Brain microvascular endothelial cell (primary cell): ENCODE data around the gene PMEPA1.

Source experiments
- DNase-seq: peaks from one replicate; pipeline ENCODE4 v3.0.0-alpha.2; 2020
- H3K27ac ChIP-seq: fragments of 250-450 bp; sonication (Bioruptor Pico); 2 replicates; pipeline ENCODE4 v1.5.1; 2020; ENCODE audit warnings: mild to moderate bottlenecking, moderate library complexity
- H3K27me3 ChIP-seq: fragments of 250-450 bp; sonication (Bioruptor Pico); replicated peaks from 2 replicates; pipeline ENCODE4 v1.5.1; 2020; ENCODE audit warnings: mild to moderate bottlenecking
- H3K36me3 ChIP-seq: fragments of 250-450 bp; sonication (Bioruptor Pico); replicated peaks from 2 replicates; pipeline ENCODE4 v1.5.1; 2020; ENCODE audit warnings: mild to moderate bottlenecking
- H3K4me3 ChIP-seq: 2 replicates; pipeline ENCODE4 v1.5.1; 2011; ENCODE audit warnings: low read depth, mild to moderate bottlenecking, control low read depth, low read length, moderate library complexity
- in situ Hi-C: cut with HindIII; loops from 2 replicates; pipeline ENCODE4 v1.10.0; 2017; ENCODE audit warnings: low sequenced_read_pairs, low pct_ligation_motif_present
- TF ChIP-seq, protein P1 (sequence below): IDR thresholded peaks from 2 replicates; pipeline ENCODE4 v1.5.1; 2011; ENCODE audit warnings: low read depth, mild to moderate bottlenecking, moderate library complexity, low read length, control low read depth, inconsistent platforms; ENCODE audit errors: missing control alignments

Gene PMEPA1

DNA sequence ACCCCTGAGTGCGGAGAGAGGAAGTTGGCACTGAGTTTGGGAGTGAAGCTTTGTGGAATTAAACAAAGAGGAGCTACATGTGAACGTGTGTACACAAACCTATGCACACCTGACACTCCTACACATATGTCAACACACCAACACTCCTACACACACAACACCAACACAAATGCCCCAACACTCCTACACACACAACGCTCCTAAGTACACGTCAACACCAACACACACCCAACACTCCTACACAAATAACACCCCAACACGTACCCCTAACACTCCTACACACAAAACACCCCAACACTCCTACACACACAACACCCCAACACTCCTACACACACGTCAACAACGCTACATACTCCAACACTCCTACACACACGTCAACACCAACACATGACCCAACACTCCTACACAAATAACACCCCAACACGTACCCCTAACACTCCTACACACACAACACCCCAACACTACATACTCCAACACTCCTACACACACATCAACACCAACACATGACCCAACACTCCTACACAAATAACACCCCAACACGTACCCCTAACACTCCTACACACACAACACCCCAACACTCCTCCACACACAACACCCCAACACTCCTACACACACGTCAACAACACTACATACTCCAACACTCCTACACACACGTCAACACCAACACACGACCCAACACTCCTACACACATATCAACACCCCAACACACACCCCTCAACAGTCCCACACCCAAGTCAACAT is 49.5 kb downstream of the PMEPA1 start:
- TF ChIP-seq, protein P1, sequence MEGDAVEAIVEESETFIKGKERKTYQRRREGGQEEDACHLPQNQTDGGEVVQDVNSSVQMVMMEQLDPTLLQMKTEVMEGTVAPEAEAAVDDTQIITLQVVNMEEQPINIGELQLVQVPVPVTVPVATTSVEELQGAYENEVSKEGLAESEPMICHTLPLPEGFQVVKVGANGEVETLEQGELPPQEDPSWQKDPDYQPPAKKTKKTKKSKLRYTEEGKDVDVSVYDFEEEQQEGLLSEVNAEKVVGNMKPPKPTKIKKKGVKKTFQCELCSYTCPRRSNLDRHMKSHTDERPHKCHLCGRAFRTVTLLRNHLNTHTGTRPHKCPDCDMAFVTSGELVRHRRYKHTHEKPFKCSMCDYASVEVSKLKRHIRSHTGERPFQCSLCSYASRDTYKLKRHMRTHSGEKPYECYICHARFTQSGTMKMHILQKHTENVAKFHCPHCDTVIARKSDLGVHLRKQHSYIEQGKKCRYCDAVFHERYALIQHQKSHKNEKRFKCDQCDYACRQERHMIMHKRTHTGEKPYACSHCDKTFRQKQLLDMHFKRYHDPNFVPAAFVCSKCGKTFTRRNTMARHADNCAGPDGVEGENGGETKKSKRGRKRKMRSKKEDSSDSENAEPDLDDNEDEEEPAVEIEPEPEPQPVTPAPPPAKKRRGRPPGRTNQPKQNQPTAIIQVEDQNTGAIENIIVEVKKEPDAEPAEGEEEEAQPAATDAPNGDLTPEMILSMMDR: no peak
- Histone ChIP-seq H3K27me3 (no peaks in the 10 kb centered on the region), H3K36me3 (peaks cover 24% of the 10 kb centered on the region), H3K4me3 (no peak overlapping the region), H3K27ac (no peak overlapping the region)
- in situ Hi-C loops: no loop called here
- no peak for DNase-seq

- no peak overlapping the region for H3K4me3 ChIP-seq
- no peak overlapping the region for H3K27ac ChIP-seq
- DNase-seq: no peak
- H3K27me3 ChIP-seq: no peaks in the 10 kb centered on the region
- peaks cover 24% of the 10 kb centered on the region for H3K36me3 ChIP-seq
- TF ChIP-seq, protein P1: no peak
- in situ Hi-C loops: no loop called here
Observed at GRCh38 chr20:57659517-57660180, 50.2 kb downstream of the PMEPA1 start.

DNA sequence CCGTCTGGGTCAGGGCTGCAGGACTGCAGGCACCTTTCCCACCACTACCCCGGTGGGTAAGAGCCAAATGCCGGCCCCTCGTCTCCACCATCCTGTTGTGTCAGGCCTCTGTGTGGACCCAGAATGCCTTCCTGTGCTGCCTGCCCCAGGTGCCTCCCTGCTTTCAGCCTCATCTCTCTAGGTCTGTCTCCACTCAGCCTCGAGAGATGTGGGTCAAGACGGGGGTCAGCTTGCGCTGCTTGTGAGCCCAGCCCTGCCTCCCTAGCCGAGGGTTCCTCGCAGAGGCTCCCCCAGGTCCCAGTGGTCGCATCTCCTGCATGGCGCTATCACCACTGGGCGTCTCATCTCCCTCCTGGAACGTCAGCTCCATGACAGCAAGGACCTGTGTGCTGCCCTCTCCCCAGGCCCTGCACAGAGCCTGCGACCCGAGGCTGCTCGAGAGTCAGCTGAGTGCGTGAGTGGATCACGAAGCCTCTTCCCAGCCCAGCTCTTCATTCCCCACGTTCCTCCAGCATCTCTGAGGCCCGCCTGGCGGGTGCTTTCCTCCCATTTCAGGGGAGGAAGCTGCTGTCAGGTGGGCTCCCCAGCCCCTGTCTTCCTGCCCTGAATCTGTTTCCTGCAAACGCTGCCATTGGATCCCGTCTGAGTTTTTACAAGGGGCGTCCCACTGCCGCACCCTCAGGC is 50.8 kb downstream of the PMEPA1 start:
- TF ChIP-seq, protein P1: no peak
- Histone ChIP-seq H3K27me3 (no peaks in the 10 kb centered on the region), H3K36me3 (peaks cover 24% of the 10 kb centered on the region), H3K4me3 (no peak overlapping the region), H3K27ac (no peak overlapping the region)
- in situ Hi-C loops: no loop called here
- DNase-seq: no peak

GRCh38 chr20:57658447-57658832 is 51.4 kb downstream of the PMEPA1 start:
- no peak overlapping the region for H3K27ac ChIP-seq
- TF ChIP-seq, protein P1: no peak
- in situ Hi-C loops: no loop called here
- H3K27me3 ChIP-seq: no peaks in the 10 kb centered on the region
- DNase-seq: no peak
- peaks cover 24% of the 10 kb centered on the region for H3K36me3 ChIP-seq
- no peak overlapping the region for H3K4me3 ChIP-seq

DNA sequence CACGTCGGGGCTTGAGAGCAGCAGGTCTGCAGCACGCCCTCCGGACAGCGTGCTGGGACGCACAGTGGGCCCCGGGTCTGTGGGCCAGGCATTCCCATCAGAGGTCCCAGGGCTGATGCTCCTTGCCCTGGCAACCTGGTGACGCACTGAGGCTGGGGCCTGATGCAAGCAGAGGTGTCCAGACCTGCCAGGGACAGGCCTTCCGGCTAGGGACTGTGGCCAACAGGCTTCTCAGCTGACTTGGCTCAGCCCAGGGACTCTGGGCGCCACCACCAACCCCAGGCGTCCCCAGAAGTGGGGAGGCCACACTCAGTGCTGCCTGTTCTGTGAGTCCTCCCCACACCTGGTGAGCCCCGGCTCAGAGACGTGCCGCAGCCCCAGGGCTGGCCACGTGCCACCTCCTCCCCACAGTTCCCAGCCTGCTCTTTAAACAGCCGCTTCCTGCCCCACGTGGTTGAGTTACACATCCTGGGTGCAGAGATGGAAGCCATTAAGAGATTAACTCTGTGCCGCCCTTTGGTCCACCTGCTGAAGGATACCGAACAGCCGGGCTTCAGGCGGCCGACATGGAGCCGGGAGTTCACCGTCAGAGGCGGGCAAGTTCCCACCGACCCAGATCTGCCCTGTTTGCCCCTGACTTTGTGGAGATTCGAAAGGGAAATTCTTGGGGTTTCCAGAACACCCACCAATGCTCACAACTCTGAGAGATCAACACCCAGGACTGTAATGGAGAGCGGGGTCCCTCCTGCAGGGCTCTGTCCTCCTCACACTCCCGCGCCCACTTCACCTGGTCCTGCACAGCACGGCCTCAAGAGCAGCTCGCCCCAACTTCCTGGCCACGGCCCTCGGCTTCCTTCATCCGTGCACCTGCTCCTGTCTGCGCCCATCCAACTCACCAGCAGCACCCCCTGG is 52.0 kb downstream of the PMEPA1 start:
- TF ChIP-seq, protein P1: no peak
- no peak for DNase-seq
- in situ Hi-C loops: no loop called here
- Histone ChIP-seq H3K4me3 (no peak overlapping the region), H3K27ac (no peak overlapping the region), H3K36me3 (peaks cover 25% of the 10 kb centered on the region), H3K27me3 (no peaks in the 10 kb centered on the region)
